K562 (cell line): ENCODE measurements around the gene PADI1. TPM values are rescaled to one million over a fixed set of nuclear protein-coding genes. Genes with fewer than 3 reads are reported as not detected.

Experiments
- CC2D1A ChIP-seq: fragments of 450-650 bp; IDR thresholded peaks from 2 replicates; pipeline ENCODE4 v1.6.1; 2017; ENCODE audit warnings: mild to moderate bottlenecking
- FOXK2 ChIP-seq, 2 experiments: fragments of 450-650 bp; IDR thresholded peaks in 1 of 2; conservative IDR thresholded peaks in 1 of 2; 2 replicates each; pipeline ENCODE4 v1.6.1; 2016; ENCODE audit warnings: low read depth in 2 of 2, mild to moderate bottlenecking in 1 of 2
- KAT7 ChIP-seq: sonication (generic); formaldehyde crosslinking; IDR thresholded peaks from 2 replicates; pipeline ENCODE4 v1.8.0; 2022; ENCODE audit warnings: missing genetic modification reagents, mild to moderate bottlenecking, borderline replicate concordance
- NUFIP1 ChIP-seq: fragments of 450-650 bp; IDR thresholded peaks from 2 replicates; pipeline ENCODE4 v1.6.1; 2018; ENCODE audit not compliant: partially characterized antibody
- POLR3A ChIP-seq: IDR thresholded peaks from 2 replicates; pipeline ENCODE4 v1.6.1; 2011; ENCODE audit warnings: borderline replicate concordance, mild to moderate bottlenecking, moderate library complexity; ENCODE audit not compliant: insufficient read length, insufficient read depth; ENCODE audit errors: extremely low read depth
- RB1 ChIP-seq: fragments of 450-650 bp; IDR thresholded peaks from 2 replicates; pipeline ENCODE4 v1.6.1; 2017; ENCODE audit warnings: low read depth, mild to moderate bottlenecking
- RNF2 ChIP-seq: sonication (generic); IDR thresholded peaks from 2 replicates; pipeline ENCODE4 v1.6.1; 2016
- ZBTB5 ChIP-seq: fragments of 450-650 bp; IDR thresholded peaks from 2 replicates; pipeline ENCODE4 v1.6.1; 2017; ENCODE audit warnings: antibody characterized with exemption
- ZNF239 ChIP-seq: fragments of 250-450 bp; sonication (Bioruptor Pico); IDR thresholded peaks from 2 replicates; pipeline ENCODE4 v1.4.0; 2020; ENCODE audit warnings: mild to moderate bottlenecking
- ZNF347 ChIP-seq: fragments of 450-650 bp; formaldehyde crosslinking; IDR thresholded peaks from 2 replicates; pipeline ENCODE4 v1.4.0; 2020; ENCODE audit warnings: low read depth, mild to moderate bottlenecking, moderate library complexity
- polyA plus RNA-seq, 8 experiments: library from polyadenylated mRNA; depleted of rRNA in 4 of 8; stranded (reverse) in 5 of 8; unstranded in 3 of 8; fragments of >200 nt; fragmentation: Nextera tagmentation in 2 of 8; fragmentation: Illumina TruSeq in 1 of 8; extraction: Ambion mirVana in 2 of 8; extraction: Trizol in 1 of 8; gene quantifications; 2 replicates each; pipeline versions ENCODE4 v1.2.1 to v1.2.3, GENCODE V29; 2011 to 2014; ENCODE audit warnings: inconsistent platforms in 1 of 8, missing spikeins in 1 of 8
- total RNA-seq, 7 experiments: library from RNA; depleted of rRNA in 6 of 7; stranded (reverse); fragments of >200 nt in 6 of 7; fragmentation: Illumina TruSeq in 2 of 7; extraction: Trizol in 2 of 7; gene quantifications; 2 replicates each; pipeline versions ENCODE4 v1.2.1 to v1.2.3, GENCODE V29; 2011 to 2021; ENCODE audit warnings: low replicate concordance in 1 of 7

The PADI1 gene
- total and polyA plus RNA-seq, 9 of the 15 experiments (the other 6 are each of a cell fraction or from before 2014, with no cell fraction given), result not detected

GRCh38 chr1:17274186-17275170, 69.5 kb downstream of the PADI1 start (continued):
- TF ChIP-seq RB1, result peak; percentile 57; the same call in 1 of the 2 replicates
- no peak for TF ChIP-seq CC2D1A
- TF ChIP-seq ZBTB5, result no peak
- no peak for TF ChIP-seq NUFIP1
- TF ChIP-seq POLR3A, result no peak
- no peak for TF ChIP-seq RNF2
- TF ChIP-seq FOXK2 (conservative IDR thresholded peaks at IDR 0.05 in 1 of 2, IDR thresholded peaks at IDR 0.05 in 1 of 2; ENCODE audit: low read depth in 2 of 2), result no peak
- TF ChIP-seq ZNF347 (CRISPR knock-in tag), result no peak
- TF ChIP-seq KAT7 (CRISPR knock-in tag), result no peak
- TF ChIP-seq ZNF239 (CRISPR knock-in tag), result no peak
